GM19193 (cell line): ENCODE measurements around the gene MAP3K8.

ENCODE experiments used
- POLR2A ChIP-seq: IDR thresholded peaks from 4 replicates; pipeline ENCODE4 v1.6.1; 2011; ENCODE audit not compliant: insufficient read depth, insufficient read length; ENCODE audit errors: extremely low read depth

Gene MAP3K8

GRCh38 chr10:30433730-30434272 lies at the start of gene MAP3K8:
MAP3K8 (plus strand) TSS chr10:30434184; CDS start chr10:30438939, 4,755 bp downstream.
- peak; percentile 77 for TF ChIP-seq POLR2A

- no peak for TF ChIP-seq POLR2A
These were observed 49.2 kb upstream of the MAP3K8 start for GRCh38 chr10:30384701-30385201.

- no peak for TF ChIP-seq POLR2A
These were observed 47.0 kb upstream of the MAP3K8 start for GRCh38 chr10:30386801-30387588.

- TF ChIP-seq POLR2A, result no peak
These were observed 46.2 kb upstream of the MAP3K8 start for GRCh38 chr10:30387646-30388243.

GRCh38 chr10:30389543-30389942 lies 44.4 kb upstream of the MAP3K8 start:
- TF ChIP-seq POLR2A, result no peak

DNA sequence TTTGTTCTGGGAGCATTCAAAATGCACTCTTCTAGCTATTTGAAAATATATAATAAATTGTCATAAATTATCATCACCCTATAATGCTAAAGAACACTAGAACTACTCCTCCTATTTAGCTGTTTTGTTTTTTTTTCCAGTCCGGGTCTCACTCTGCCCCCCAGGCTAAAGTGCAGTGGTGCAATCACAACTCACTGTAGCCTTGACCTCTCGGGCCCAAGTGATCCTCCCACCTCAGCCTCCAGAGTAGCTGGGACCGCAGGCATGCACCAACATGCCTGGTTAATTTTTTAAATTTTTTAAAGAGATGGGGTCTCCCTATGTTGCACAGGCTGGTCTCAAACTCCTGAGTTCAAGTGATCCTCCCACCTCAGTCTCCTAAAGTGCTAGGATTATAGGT lies 43.8 kb upstream of the MAP3K8 start:
- no peak for TF ChIP-seq POLR2A

DNA sequence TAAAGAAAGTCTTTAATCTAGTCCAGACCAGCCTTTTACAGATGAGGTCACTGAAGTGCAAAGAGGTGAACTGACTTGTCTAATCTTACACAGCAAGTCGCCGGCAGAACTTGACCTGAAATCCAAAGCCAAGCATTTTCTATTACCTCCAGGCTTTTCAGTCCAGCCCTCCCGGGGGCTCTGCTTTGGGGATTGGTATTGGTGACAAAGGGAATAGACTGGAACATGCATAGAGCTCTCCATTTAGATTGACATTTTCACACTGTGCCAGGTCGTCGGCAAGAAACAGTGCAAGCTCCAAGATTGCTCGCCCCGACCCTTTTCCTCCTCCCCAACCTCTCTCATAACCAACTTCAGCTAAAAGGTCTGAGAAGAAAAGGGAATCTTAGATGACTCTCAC lies 42.7 kb upstream of the MAP3K8 start:
- no peak for TF ChIP-seq POLR2A

DNA sequence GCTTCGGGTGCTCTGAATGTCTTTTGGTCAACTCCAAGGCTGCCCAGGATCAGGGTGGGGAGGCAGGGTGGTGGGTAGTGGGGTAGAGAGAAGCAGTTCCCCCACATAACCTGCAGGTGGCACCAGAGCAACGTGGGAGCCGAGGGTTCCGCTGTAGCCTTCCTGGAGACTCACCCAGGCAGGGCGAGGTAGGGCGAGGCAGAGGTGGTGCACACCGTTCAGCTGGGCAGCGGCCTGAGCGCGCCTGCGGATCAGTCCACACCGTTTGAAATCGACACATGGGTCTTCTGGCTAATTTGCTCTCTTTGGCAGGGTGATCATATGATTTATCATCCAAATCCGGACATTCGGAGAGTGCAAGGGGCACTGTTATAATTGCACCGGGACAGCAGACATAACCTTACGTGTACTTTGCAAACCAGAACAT lies 41.4 kb upstream of the MAP3K8 start:
- no peak for TF ChIP-seq POLR2A

- no peak for TF ChIP-seq POLR2A
These were observed 37.7 kb upstream of the MAP3K8 start for GRCh38 chr10:30396293-30396692.

GRCh38 chr10:30396698-30397097 lies 37.3 kb upstream of the MAP3K8 start:
- no peak for TF ChIP-seq POLR2A

DNA sequence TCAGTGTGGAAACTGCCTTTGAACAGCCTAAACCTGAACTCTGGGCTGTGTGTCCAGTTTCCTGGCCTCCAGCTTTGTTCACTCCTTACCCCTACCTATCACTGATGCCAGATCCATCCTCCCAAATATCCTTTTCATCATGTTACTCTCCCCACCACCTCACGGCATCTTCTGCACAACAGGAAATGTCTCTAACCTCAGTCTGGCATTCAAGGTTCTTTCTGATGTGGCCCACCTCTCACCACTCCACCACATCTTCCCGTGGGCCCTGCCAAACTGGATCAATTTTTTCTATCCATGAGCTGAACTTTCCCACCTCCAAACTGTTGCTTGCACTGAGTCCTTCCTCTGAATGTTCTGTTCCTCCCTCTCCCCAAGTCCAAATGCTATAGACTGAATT lies 35.8 kb upstream of the MAP3K8 start:
- TF ChIP-seq POLR2A, result no peak

DNA sequence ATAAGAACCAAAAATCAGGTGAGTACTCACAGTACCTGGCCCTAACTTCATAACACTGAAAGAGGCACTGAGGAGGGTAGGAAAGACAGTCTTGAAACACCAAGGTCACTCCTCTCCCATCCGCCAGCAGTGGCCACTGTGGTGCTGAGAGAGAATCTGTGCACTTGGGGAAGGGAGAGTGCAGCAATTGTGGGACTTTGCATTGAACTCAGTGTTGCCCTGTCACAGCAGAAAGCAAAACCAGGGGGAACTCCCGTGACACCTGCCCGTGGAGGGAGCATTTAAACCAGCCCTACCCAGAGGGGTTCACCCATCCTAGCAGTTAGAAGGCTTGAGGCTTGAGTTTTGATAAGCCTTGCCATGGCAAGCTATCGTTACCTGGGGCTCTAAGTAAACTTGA lies 35.2 kb upstream of the MAP3K8 start:
- no peak for TF ChIP-seq POLR2A

DNA sequence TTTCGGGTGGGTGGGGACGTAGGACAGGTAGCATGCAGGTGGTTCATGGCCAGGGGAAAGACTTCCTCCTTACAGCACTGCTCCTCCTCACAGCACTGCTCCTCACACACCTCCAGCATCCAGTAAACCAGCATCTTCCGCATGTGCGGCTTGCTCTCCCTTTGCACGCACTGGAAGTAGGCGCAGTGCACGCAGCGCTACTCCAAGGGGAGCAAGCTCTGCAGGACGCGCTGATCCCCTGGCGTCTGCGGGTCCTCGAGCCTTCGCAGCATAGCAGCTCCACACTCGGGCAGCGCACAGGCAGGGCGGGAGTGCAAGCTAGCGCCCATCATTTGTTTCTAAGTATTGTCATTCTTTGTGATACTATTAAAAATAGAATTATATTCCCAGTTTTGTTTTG lies 30.5 kb upstream of the MAP3K8 start:
- no peak for TF ChIP-seq POLR2A

DNA sequence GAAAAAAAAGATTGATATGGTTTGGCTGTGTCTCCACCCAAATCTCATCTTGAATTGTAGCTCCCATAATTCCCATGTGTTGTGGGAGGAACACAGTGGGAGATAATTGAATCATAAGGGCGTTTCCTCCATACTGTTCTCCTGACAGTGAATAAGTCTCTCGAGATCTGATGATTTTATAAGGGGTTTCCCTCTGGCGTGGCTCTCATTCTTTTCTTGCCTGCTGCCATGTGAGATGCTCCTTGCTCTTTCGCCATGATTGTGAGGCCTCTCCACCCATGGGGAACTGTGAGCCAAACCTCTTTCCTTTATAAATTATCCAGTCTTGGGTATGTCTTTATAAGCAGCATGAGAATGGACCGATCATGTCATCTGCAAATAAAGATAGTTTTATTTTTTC lies 29.4 kb upstream of the MAP3K8 start:
- TF ChIP-seq POLR2A, result no peak

GRCh38 chr10:30411263-30411662 lies 22.7 kb upstream of the MAP3K8 start:
- no peak for TF ChIP-seq POLR2A

- no peak for TF ChIP-seq POLR2A
These were observed 21.1 kb upstream of the MAP3K8 start for GRCh38 chr10:30412901-30413300.
